UCSD-AML1 (cell line): ENCODE measurements around the gene EYA3.

ENCODE experiments used
- DNase-seq: peaks from one replicate; lab custom pipeline; 2025; ENCODE audit not compliant: unreplicated experiment; lab: John Stamatoyannopoulos, UW

Gene EYA3

DNA sequence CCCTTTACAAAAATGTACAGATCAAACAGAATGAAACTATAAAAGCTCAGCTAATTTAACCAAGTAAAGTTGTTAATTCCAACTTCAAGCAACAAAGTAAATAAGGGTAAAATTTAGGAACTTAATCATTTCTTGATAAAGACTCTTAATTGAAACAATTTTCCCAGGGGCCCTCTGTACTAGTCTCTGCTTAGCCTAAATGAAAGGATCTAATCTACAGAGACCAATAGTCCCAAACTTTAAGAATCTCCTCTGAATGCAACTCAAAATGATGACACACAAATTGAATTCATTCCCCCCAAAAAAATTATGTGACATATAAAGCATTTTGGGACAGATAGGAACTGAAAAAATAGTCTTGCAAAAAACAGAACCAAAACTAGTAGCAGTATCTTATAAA lies 16.6 kb downstream of the EYA3 start:
- DNase-seq, result no peak

DNA sequence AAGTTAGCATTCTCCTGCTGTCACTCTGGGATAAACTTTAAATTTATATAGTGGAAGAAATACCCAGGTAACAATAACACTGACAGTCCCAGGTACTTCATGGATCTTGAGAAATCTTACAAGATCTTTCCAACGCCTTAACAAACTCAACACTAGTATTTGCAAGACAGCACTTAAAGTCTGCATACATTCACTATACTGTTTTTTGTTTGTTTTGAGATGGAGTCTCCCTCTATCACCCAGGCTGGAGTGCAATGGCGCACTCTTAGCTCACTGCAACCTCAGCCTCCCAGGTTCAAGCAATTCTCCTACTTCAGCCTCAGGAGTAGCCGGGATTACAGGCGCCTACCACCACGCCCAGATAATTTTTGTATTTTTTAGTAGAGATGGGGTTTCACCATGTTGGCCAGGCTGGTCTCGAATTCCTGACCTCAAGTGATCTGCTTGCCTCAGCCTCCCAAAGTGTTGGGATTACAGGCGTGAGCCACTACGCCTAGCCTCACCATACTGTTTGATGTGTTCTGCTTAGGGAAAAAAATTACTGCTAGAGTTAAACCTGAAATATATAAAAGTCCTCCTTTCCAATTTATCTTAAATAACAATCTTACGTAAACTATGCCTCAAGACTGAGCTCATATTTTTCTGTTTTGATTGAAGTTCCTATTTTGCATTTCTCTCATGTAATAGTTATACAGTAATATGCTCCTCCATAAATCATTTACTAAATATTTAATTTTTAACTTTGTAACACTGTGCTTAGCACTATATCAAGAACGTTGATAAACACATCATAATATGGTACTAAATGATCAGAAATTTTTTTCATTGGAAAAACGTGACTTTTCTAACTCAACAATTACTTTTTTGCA lies 17.5 kb downstream of the EYA3 start:
- no peak for DNase-seq

DNA sequence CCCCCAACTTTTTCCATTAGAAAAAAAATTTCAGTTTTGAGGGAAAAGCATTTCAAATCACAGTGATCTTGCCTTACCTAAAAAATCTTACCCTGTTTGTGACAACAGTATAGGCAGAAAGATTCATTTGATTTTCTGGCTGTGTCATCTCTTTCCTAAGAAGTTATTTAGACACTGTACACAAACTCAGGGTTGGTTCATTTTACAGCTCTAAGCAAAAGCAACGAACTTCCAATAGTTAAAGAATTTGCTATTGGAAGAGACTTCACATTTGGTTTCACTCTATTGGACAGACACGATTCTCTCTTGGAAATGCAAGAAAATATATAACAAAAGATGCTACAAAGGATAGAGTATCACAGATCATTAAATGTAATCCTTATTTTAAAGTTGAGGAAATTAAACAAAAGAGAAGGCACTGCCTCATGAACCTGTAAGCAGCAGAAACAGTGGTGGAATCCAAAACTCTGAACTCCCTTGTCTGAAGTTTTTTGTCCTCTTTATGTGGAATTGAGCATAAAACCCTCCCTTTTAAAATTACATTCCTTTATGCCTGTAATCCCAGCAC lies 20.8 kb downstream of the EYA3 start:
- DNase-seq, result no peak

DNA sequence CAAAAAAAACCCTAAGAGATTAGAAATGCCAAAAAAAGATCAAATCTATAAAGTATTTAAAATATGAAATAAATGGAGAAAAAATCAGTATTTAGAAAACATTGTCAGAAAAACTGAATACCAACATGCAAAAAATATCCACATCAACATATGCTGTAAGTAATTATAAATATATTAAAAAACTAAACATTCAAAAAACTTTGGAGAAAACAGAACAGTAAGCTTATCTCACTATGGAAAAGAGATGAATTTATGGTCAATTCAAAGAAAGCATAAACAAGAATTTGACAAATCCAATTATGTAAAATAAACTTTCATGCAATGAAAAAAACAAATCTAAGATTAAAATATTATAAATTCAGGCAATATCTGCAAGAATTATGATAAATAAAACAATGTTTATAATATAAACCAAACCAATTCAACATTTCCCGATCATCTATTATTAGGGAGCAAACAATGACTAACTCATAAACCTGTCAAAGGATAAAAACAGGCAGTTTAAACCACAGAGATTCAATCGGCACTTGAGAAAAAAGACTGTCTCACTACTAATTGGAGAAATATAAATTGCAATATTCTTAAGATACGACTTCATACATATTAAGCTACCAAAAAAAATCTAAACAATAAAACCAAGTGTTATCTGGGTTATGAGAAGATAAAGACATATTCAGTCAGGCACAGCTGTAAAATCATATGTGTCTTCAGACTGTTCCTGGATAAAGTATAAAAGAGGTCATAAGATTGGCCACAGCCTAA lies 21.8 kb downstream of the EYA3 start:
- DNase-seq, result no peak

DNA sequence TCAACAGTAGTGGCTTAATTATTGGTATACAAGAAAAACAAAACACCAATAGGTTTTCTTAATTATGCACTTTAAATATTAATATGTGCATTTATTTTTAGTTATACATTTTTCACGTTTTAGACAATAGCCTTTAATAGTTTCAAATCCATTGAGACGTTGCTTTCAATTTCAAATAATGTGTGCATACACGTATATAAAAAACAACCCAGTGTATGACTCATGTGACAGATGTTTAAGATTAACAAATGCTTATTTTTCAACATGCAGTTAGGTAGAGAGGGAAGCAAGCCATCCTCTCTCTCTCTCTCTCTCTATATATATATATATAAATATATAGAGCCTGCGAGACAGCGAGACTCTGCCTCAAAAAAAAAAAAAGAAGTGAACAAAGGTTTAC lies 24.3 kb downstream of the EYA3 start:
- no peak for DNase-seq

DNA sequence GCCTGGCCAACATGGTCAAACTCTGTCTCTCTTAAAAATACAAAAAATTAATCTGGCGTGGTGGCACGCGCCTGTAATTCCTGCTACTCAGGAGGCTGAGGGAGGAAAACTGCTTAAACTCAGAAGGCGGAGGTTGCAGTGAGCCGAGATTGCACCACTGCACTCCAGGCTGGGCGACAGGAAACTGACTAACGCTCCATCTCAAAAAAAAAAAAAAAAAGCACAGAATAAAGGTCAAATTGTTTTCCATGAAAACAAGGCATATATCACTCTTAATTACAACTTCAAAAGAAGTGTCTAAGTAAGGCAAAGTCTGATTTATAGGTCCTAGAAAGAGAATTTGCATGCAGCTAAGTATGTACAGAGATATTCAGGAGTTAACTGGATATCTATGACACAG lies 25.6 kb downstream of the EYA3 start:
- DNase-seq, result no peak

DNA sequence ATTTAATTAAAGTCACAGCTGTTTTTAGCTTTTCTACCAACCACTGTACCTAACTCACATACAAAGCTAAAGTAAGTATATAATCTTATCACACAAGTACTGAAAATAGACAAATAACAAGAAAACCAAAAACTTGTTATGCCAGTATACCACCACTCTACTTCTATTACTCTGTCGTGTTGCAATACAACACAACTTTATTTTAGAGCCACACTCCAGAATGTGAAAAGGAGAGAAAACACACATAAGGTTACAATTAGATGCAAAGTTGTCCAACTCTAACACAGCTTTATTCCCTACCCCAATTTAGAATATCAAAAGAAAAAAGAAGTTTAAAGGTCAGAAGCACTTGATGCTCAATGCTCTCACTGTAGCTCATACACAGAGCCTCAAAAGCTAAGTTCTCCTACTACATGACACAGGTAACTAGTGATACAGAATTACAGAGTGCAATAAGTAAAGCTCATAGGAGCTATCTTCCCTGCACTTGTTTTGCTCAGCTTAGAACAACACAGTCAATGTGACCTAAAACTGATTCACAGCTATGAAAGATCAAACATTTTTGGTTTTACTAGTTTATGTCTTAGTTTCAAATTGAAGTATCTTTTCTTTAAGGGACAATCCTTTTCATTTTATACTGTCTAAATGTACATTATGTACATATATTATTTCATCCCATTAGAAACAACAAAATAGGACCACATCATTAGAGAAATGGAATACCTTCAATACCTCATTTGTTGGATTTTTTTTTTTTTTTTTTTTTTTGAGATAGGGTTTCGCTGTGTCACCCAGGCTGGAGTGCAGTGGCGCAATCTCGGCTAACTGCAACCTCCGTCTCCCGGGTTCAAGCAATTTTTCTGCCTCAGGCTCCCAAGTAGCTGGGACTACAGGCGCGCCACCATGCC lies 29.2 kb downstream of the EYA3 start:
- DNase-seq, result no peak

DNA sequence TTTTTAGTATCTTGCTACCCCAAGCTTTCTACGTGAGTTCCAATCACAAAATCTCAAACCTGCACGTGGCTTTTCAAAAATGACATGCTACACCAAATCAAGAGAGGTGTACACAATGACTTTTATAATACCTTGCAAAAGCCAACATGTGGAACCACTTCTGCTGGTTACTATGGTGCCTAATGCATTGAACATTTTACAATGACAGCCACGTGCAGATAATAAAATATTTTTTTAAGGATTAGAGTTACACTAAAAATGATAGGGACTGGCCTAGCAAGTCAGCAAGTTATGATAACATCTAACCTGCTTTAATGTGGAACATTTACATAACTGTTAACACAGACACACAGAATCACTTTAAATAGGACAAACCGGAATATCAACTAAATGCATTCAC lies 30.2 kb downstream of the EYA3 start:
- DNase-seq, result no peak

DNA sequence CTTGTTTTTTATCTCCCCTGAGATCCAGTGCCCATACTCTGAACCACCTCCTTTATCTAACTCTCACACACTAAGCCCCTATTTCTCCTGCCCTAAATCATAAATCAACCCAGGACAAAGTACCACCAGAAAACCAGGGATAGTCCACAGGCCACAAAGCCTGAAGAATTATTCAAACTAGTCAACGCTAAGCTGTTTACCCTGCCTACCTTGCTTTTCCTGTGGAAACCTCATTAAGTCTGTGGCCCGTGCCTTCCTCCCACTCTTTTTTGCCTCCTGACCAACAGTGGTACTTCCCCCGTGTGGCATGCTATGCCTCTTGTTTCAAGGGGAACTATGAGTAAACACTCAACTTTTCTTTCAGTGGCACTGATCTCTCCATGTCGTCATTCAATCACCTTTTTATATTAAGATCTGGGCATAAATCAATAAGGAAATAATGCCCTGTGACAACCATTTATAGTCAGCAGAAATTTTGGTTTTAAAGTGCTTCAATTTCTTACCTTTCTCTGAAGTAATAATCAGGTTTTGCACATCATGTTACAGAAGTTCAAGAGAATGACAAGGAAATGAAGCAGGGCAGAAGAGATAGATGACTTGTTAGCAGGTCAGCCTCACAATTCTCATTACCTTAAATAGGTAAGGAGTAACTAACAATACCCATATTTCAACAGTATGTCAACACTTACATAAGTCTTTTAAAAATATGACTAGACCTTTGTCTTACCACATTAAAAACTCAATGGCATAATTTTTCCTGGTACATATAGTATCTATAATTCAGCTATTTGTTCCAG lies 32.1 kb downstream of the EYA3 start:
- peak; percentile 52 for DNase-seq

DNA sequence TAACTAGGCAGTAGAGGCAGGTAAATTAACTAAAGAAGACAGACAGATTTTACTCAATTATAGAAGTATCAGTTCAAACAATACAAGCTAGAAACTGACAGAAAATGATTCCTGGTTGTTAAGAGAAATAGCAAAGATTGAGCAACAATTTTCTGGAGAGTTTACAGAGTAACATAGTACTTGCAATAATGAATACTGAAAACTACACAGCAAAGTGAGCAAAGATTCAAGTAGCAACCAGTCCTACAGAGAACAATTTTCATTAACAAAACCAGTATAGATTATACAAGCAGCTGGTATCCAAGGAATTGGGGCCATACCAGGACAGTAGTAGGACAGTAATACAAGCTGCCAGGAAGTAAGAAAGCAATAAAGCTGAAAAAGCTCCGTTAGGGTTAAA lies 37.6 kb downstream of the EYA3 start:
- DNase-seq, result no peak

DNA sequence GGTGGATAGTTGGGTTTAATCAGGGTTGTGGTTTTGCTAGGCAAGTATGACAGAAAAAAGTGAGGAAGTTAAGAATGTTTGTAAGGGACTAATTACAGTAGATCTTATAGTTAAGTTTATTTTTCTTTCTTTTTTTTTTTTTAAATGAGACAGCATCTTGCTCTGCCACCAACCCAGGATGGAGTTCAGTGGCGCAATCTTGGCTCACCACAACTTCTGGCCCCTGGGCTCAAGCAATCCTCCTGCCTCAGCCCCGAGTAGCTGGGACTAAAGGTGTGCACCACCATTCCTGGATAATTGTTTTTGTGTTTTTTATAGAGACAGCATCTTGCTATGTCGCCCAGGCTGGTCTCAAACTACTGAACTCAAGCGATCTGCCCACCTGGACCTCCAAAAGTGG lies 41.7 kb downstream of the EYA3 start:
- no peak for DNase-seq

DNA sequence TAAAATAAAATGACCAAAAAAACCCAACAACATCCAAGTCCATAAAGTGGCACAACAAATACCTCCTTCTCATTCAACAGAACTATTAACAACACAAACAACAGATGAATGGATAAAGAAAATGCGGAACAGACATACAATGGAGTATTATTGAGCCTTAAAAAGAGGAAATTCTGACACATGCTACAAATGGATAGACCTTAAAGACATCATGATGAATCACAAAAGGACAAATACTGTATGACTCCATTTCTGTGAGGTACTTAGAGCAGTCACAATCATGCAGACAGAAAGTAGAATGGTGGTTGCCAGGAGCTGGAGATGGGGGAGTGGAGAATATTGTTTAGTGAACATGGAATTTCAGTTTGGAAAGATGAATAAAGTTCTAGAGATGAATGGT lies 42.6 kb downstream of the EYA3 start:
- DNase-seq, result no peak

DNA sequence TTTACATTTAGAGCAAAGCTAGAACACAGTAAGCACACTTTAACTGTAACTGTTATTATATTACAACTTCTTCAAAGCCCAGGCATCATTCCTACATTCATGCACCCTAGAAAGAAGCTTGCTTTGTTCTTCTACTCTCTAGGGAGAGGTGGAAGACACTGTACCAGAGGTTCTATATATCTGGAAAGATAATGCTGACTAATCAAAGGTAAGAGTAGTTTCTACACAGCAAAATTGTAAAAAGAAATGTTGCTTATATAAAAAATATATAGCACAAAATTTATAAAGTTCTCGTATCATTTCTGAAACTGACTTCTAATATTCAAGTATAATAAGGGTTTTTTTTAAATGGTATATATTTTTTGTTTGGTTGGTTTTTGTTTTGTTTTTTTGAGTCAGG lies 44.0 kb downstream of the EYA3 start:
- no peak for DNase-seq

DNA sequence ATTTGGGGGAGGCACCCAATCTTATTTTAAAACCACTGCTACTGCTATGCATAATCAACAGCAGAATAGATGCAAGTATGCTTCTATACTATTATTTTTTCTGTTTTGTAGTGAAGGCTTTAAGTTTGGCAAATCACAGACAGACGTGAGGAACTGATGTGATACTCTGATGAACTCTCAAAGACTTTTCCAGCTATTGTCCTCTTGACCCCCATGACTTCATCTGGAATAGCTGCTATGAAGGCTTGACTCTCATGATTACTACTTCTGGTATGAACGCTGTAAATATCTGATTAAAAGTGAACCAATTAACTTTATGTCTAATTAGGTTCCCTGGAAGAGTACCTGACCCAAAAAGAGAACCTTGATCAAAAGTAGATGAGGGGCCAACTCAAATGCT lies 49.1 kb downstream of the EYA3 start:
- no peak for DNase-seq

DNA sequence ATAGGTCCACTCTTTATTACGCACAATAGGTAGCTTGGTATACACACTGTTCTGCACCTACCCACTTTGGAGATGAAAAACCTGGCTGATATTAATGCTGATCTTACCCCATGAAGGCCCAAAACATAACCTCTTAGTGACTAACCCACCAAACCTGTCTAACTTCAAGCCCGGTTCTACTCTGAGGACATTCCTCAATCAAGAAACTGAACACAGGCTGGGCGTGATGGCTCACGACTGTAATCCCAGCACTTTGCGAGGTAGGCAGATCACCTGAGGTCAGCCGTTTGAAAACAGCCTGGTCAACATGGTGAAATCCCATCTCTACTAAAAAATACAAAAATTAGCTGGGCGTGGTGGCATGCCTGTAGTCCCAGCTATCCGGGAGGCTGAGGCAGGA lies 50.5 kb downstream of the EYA3 start:
- DNase-seq, result no peak

DNA sequence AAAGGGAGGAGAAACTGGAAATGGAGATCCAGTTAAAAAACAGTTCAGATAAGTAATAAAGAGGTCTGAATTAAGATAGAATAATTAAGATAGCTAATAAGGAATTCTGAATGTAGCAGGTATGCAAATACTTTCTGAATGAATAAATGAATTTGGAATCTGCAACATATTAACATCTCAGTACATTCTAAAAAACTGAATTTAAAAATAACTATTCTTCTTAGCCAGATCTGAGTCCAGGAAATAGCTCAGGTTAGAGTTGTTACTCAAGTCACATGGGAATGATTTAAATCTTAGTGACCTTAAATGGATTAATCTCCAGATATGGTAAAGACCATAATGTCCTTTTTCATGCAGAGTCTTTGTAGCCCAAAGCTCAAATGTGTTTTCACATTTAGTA lies 51.2 kb downstream of the EYA3 start:
- no peak for DNase-seq

DNA sequence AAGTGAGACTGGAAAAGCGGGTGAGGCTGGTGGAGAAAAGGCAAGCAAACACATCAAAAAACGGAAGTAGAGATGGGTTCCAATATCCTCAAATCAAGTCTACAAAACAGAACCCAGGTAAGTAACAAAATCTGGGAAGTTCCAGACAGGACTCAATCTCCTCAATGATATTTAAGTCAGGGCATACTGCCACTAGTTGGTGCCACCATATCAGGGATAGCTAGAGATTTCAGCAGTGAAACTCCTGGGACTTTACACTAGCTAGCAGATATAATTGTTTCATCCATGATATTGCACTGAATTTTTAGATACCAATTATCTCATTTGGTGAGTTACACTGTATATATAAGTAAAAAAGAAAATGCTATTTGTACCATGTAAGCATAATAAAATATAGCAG lies 52.0 kb downstream of the EYA3 start:
- DNase-seq, result no peak

DNA sequence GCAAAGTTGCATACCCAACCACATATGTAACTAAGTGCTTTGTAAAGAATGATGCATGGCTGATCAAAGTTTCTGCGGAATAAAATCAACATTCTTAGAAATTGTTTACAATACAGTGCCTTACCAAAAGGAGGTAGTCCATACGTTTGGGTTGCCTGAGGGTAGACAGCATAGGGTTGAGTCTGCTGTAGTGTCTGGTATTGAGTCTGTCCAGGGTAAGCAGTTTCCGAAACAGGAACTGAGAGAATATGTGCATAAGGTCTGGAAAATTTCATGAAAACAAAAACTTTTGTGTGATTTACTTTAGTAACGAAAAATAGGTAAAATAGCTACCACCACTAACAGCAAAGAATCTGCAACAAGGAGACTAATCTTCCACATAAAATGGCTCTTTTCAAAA lies 53.0 kb downstream of the EYA3 start:
- DNase-seq, result no peak

DNA sequence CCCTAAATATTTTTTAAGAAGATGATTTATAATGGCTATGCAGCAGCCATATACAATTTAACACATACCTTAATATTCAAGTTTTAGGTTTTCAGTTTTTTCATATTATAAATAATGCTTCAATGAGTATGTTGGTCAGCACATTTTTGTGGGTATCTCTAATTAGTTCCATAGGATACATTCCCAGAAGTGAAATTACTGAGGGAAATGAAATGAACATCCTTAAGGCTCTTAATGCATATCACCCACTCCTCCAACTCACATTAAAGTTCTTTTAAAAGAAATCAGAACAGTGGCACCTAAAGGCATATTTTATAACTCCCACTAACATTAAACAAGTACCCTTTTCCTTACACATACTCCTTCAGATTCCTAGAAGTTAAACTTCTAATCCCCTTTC lies 56.1 kb downstream of the EYA3 start:
- no peak for DNase-seq

DNA sequence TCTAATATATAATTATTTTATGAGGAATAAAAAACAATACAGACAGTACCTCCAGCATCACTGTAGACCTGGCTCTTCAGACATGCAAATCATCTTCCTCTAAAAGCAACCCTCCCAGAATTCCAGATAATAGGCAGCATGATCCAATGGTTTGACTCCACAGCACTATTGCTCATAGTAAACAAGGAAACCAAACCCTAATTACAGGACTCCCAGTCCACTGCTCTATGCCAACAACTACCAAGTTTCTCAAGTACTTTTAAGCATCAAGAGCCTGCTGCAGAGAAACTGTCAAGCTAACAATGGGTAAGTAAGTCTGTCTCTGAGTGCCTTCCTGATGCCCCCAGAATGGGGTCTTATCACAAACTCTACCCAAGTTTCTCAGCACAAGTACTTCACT lies 57.2 kb downstream of the EYA3 start:
- no peak for DNase-seq
